GM23338 (cell line): ENCODE results near the gene ADSL. TPM values are rescaled to one million over a fixed set of nuclear protein-coding genes. Genes with fewer than 3 reads are reported as not detected.

Source experiments
- ATAC-seq: fragments of 200-7000 bp; cut with Tn5 transposase; 3 replicates; pipeline ENCODE4 v1.9.1; 2020
- DNase-seq: peaks from one replicate; pipeline ENCODE4 v3.0.0-alpha.2; 2015; ENCODE audit warnings: low spot score
- H2AFZ ChIP-seq: fragments of 200-600 bp; sonication (generic); 2 replicates; pipeline ENCODE4 v1.8.0; 2016; ENCODE audit warnings: antibody characterized with exemption, mild to moderate bottlenecking, moderate library complexity
- H3F3A ChIP-seq: fragments of 200-600 bp; sonication (generic); replicated peaks from 2 replicates; pipeline ENCODE4 v1.8.0; 2017; ENCODE audit warnings: antibody characterized with exemption, mixed run types, low read depth
- H3K27ac ChIP-seq: fragments of 200-600 bp; sonication (generic); 2 replicates; pipeline ENCODE4 v1.6.1; 2016; ENCODE audit warnings: low read depth
- H3K27me3 ChIP-seq: fragments of 200-600 bp; sonication (generic); 2 replicates; pipeline ENCODE4 v1.8.0; 2016; ENCODE audit warnings: mild to moderate bottlenecking, mixed run types, moderate library complexity; ENCODE audit not compliant: insufficient read depth
- H3K36me3 ChIP-seq: fragments of 200-600 bp; sonication (generic); 2 replicates; pipeline ENCODE4 v1.8.0; 2016; ENCODE audit warnings: mild to moderate bottlenecking; ENCODE audit not compliant: insufficient read depth
- H3K4me1 ChIP-seq: fragments of 200-600 bp; sonication (generic); 2 replicates; pipeline ENCODE4 v1.8.0; 2016; ENCODE audit warnings: mild to moderate bottlenecking, moderate library complexity; ENCODE audit not compliant: insufficient read depth
- H3K4me2 ChIP-seq: fragments of 200-600 bp; sonication (generic); 2 replicates; pipeline ENCODE4 v1.7.1; 2017; ENCODE audit warnings: mixed run types
- H3K4me3 ChIP-seq: fragments of 200-600 bp; sonication (generic); 2 replicates; pipeline ENCODE4 v1.6.1; 2016; ENCODE audit warnings: mixed run types
- H3K79me2 ChIP-seq: fragments of 200-600 bp; sonication (generic); replicated peaks from 2 replicates; pipeline ENCODE4 v1.8.0; 2017; ENCODE audit warnings: mild to moderate bottlenecking; ENCODE audit not compliant: insufficient read depth
- H3K9me2 ChIP-seq: fragments of 200-600 bp; sonication (generic); 2 replicates; pipeline ENCODE4 v1.8.0; 2017; ENCODE audit not compliant: insufficient read depth
- H4K20me1 ChIP-seq: fragments of 200-600 bp; sonication (generic); replicated peaks from 2 replicates; pipeline ENCODE4 v1.8.0; 2017; ENCODE audit warnings: mild to moderate bottlenecking; ENCODE audit not compliant: insufficient read depth
- H3K27ac Mint-ChIP-seq: 2 replicates; pipeline ENCODE4 v1.8.0; 2020; ENCODE audit warnings: inconsistent platforms, mild to moderate bottlenecking, moderate library complexity, mixed read lengths
- H3K27me3 Mint-ChIP-seq: 3 replicates; pipeline ENCODE4 v1.8.0; 2022; ENCODE audit warnings: low read depth, mild to moderate bottlenecking, moderate library complexity, mixed read lengths, inconsistent platforms; ENCODE audit not compliant: insufficient read depth, poor library complexity
- H3K36me3 Mint-ChIP-seq: 3 replicates; pipeline ENCODE4 v1.8.0; 2021; ENCODE audit warnings: low read depth, mild to moderate bottlenecking, inconsistent platforms, moderate library complexity, mixed read lengths
- H3K4me1 Mint-ChIP-seq: 3 replicates; pipeline ENCODE4 v1.8.0; 2020; ENCODE audit warnings: mild to moderate bottlenecking, inconsistent platforms, mixed read lengths
- H3K4me3 Mint-ChIP-seq: 3 replicates; pipeline ENCODE4 v1.8.0; 2021; ENCODE audit warnings: moderate library complexity, mild to moderate bottlenecking, inconsistent platforms, mixed read lengths
- H3K9me3 Mint-ChIP-seq: 3 replicates; pipeline ENCODE4 v1.8.0; 2020; ENCODE audit warnings: moderate library complexity, mild to moderate bottlenecking, inconsistent platforms, mixed read lengths
- CREB1 ChIP-seq: fragments of 250-450 bp; sonication (Bioruptor Pico); IDR thresholded peaks from 2 replicates; pipeline ENCODE4 v1.5.0; 2020; ENCODE audit warnings: low read depth, mild to moderate bottlenecking, moderate library complexity
- EZH2 ChIP-seq: fragments of 200-600 bp; sonication (generic); IDR thresholded peaks from one replicate; pipeline ENCODE4 v1.8.0; 2017; ENCODE audit warnings: antibody characterized with exemption, mild to moderate bottlenecking, low read depth; ENCODE audit not compliant: unreplicated experiment
- EZH2phosphoT487 ChIP-seq: fragments of 200-600 bp; sonication (generic); IDR thresholded peaks from one replicate; pipeline ENCODE4 v1.8.1; 2018; ENCODE audit warnings: antibody characterized with exemption; ENCODE audit not compliant: unreplicated experiment
- JUNB ChIP-seq: IDR thresholded peaks from one replicate; pipeline ENCODE4 v1.6.1; 2016; ENCODE audit warnings: antibody characterized with exemption; ENCODE audit not compliant: unreplicated experiment
- NANOG ChIP-seq: IDR thresholded peaks from 2 replicates; pipeline ENCODE4 v1.6.1; 2016; ENCODE audit warnings: antibody characterized with exemption, borderline replicate concordance
- POLR2AphosphoS5 ChIP-seq: IDR thresholded peaks from 2 replicates; pipeline ENCODE4 v1.6.1; 2016; ENCODE audit warnings: antibody characterized with exemption, low read depth
- STAT1 ChIP-seq: IDR thresholded peaks from one replicate; pipeline ENCODE4 v1.6.1; 2016; ENCODE audit warnings: antibody characterized with exemption; ENCODE audit not compliant: unreplicated experiment
- ZNF114 ChIP-seq: fragments of 250-450 bp; sonication (Bioruptor Pico); IDR thresholded peaks from 2 replicates; pipeline ENCODE4 v1.5.0; 2020; ENCODE audit warnings: mild to moderate bottlenecking, moderate library complexity
- polyA plus RNA-seq: library from polyadenylated mRNA; unstranded; fragments of >200 nt; fragmentation: Nextera tagmentation; extraction: Ambion mirVana; gene quantifications from 2 replicates; pipeline ENCODE4 v1.2.1, GENCODE V29; 2016
- total RNA-seq: library from RNA; depleted of rRNA; stranded (reverse); fragments of >200 nt; shearing (Covaris generic); gene quantifications from 2 replicates; pipeline ENCODE4 v1.2.3, GENCODE V29; 2014
- TF ChIP-seq, protein P1 (sequence below): fragments of 250-450 bp; sonication (Bioruptor Pico); IDR thresholded peaks from 2 replicates; pipeline ENCODE4 v1.5.0; 2020; ENCODE audit warnings: mild to moderate bottlenecking, moderate library complexity
- TF ChIP-seq, protein P2 (sequence below): IDR thresholded peaks from 2 replicates; pipeline ENCODE4 v1.6.1; 2016; ENCODE audit warnings: antibody characterized with exemption
- TF ChIP-seq, protein P3 (sequence below), 2 experiments: fragments of 200-600 bp in 1 of 2; sonication (generic) in 1 of 2; conservative IDR thresholded peaks; 2 replicates each; pipeline versions ENCODE4 v1.5.1 to v1.6.1; 2016 to 2017; ENCODE audit warnings: antibody characterized with exemption in 2 of 2, low read depth in 2 of 2, mild to moderate bottlenecking in 2 of 2, moderate library complexity in 1 of 2
- TF ChIP-seq, protein P4 (sequence below): IDR thresholded peaks from one replicate; pipeline ENCODE4 v1.6.1; 2018; ENCODE audit warnings: antibody characterized with exemption; ENCODE audit not compliant: unreplicated experiment

The ADSL gene
- total and polyA plus RNA-seq, 2 experiments from 2014 or later: 120 to 232 TPM

DNA sequence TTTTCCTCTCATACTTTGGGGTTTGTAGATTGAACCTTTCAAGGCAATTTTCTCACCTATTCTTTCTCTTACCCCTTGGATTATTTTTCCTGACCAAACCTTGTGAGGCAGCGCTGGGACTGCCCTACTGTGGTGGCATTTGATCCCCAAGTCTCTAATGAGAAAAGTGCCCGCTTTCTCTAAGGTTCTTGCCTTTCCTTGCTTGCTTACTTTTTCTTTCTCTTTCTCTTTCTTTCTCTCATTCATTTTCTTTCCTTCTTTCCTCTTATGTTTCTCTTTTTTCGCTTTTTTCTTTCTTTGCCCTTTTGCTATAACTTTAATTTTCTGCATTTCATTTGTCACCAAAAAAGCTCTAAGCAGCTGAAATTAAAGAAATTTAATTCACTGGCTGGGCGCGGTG is 40.7 kb upstream of the ADSL start (continued):
- TF ChIP-seq, protein P1, sequence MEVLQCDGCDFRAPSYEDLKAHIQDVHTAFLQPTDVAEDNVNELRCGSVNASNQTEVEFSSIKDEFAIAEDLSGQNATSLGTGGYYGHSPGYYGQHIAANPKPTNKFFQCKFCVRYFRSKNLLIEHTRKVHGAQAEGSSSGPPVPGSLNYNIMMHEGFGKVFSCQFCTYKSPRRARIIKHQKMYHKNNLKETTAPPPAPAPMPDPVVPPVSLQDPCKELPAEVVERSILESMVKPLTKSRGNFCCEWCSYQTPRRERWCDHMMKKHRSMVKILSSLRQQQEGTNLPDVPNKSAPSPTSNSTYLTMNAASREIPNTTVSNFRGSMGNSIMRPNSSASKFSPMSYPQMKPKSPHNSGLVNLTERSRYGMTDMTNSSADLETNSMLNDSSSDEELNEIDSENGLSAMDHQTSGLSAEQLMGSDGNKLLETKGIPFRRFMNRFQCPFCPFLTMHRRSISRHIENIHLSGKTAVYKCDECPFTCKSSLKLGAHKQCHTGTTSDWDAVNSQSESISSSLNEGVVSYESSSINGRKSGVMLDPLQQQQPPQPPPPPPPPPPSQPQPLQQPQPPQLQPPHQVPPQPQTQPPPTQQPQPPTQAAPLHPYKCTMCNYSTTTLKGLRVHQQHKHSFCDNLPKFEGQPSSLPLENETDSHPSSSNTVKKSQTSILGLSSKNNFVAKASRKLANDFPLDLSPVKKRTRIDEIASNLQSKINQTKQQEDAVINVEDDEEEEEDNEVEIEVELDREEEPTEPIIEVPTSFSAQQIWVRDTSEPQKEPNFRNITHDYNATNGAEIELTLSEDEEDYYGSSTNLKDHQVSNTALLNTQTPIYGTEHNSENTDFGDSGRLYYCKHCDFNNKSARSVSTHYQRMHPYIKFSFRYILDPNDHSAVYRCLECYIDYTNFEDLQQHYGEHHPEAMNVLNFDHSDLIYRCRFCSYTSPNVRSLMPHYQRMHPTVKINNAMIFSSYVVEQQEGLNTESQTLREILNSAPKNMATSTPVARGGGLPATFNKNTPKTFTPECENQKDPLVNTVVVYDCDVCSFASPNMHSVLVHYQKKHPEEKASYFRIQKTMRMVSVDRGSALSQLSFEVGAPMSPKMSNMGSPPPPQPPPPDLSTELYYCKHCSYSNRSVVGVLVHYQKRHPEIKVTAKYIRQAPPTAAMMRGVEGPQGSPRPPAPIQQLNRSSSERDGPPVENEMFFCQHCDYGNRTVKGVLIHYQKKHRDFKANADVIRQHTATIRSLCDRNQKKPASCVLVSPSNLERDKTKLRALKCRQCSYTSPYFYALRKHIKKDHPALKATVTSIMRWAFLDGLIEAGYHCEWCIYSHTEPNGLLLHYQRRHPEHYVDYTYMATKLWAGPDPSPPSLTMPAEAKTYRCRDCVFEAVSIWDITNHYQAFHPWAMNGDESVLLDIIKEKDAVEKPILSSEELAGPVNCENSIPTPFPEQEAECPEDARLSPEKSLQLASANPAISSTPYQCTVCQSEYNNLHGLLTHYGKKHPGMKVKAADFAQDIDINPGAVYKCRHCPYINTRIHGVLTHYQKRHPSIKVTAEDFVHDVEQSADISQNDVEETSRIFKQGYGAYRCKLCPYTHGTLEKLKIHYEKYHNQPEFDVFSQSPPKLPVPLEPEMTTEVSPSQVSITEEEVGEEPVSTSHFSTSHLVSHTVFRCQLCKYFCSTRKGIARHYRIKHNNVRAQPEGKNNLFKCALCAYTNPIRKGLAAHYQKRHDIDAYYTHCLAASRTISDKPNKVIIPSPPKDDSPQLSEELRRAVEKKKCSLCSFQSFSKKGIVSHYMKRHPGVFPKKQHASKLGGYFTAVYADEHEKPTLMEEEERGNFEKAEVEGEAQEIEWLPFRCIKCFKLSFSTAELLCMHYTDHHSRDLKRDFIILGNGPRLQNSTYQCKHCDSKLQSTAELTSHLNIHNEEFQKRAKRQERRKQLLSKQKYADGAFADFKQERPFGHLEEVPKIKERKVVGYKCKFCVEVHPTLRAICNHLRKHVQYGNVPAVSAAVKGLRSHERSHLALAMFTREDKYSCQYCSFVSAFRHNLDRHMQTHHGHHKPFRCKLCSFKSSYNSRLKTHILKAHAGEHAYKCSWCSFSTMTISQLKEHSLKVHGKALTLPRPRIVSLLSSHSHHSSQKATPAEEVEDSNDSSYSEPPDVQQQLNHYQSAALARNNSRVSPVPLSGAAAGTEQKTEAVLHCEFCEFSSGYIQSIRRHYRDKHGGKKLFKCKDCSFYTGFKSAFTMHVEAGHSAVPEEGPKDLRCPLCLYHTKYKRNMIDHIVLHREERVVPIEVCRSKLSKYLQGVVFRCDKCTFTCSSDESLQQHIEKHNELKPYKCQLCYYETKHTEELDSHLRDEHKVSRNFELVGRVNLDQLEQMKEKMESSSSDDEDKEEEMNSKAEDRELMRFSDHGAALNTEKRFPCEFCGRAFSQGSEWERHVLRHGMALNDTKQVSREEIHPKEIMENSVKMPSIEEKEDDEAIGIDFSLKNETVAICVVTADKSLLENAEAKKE (CRISPR knock-in tag): no peak
- TF ChIP-seq NANOG: no peak
- no peak for TF ChIP-seq CREB1 (CRISPR knock-in tag)
- no peak for TF ChIP-seq EZH2phosphoT487
- no peak for TF ChIP-seq JUNB
- TF ChIP-seq ZNF114 (CRISPR knock-in tag): no peak
- TF ChIP-seq EZH2: no peak
- no peak for TF ChIP-seq STAT1

DNA sequence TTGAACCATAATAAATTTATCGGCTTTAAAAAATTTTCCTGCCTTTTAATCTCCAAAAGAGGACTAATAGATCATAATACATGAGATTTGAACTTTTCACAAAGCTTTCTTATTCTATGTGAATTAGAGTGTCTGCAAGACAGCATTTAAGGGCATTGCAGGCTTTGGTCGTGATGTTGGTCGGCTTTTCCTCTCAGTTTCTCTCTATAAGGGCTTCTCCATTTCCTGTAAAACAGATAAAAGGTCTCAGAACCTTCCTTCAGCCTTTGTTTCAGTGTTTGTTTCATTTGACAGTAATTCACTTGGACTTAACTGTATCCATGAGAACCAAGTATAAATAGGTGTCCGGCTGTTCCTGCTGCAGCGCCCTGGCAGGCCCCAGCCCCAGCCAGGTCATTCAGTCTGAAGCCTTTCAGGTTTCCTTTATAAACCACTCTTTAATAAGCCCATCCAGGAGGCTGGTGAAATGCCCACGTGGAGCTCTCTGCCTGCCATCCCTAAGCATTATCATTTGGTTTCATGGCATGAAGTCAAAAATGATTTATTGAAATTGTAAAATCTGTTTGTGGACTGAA is 37.2 kb upstream of the ADSL start:
- Histone ChIP-seq H3K4me3 (no peak overlapping the region), H3K27ac (no peak overlapping the region), H3K4me2 (no peak overlapping the region), H2AFZ (no peak overlapping the region), H3F3A (no peaks in the 10 kb centered on the region; the same call in 1 of the 2 replicates), H3K79me2 (no peaks in the 10 kb centered on the region), H3K9me2 (no peaks in the 10 kb centered on the region), H4K20me1 (peaks cover 17% of the 10 kb centered on the region), H3K4me1 (no peaks in the 10 kb centered on the region), H3K36me3 (peaks cover 38% of the 10 kb centered on the region), H3K27me3 (no peaks in the 10 kb centered on the region)
- Mint-ChIP-seq H3K27me3 (peaks cover 2% of the 10 kb centered on the region), H3K9me3 (no peaks in the 10 kb centered on the region), H3K36me3 (peaks cover 70% of the 10 kb centered on the region), H3K27ac (no peak overlapping the region), H3K4me1 (no peaks in the 10 kb centered on the region), H3K4me3 (no peak overlapping the region)
- ATAC-seq (no peak), DNase-seq (no peak)
- TF ChIP-seq CREB1 (CRISPR knock-in tag) (no peak), STAT1 (no peak), POLR2AphosphoS5 (no peak), EZH2 (no peak), ZNF114 (CRISPR knock-in tag) (no peak)
- TF ChIP-seq, protein P2, sequence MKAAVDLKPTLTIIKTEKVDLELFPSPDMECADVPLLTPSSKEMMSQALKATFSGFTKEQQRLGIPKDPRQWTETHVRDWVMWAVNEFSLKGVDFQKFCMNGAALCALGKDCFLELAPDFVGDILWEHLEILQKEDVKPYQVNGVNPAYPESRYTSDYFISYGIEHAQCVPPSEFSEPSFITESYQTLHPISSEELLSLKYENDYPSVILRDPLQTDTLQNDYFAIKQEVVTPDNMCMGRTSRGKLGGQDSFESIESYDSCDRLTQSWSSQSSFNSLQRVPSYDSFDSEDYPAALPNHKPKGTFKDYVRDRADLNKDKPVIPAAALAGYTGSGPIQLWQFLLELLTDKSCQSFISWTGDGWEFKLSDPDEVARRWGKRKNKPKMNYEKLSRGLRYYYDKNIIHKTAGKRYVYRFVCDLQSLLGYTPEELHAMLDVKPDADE: no peak
- TF ChIP-seq, protein P3, sequence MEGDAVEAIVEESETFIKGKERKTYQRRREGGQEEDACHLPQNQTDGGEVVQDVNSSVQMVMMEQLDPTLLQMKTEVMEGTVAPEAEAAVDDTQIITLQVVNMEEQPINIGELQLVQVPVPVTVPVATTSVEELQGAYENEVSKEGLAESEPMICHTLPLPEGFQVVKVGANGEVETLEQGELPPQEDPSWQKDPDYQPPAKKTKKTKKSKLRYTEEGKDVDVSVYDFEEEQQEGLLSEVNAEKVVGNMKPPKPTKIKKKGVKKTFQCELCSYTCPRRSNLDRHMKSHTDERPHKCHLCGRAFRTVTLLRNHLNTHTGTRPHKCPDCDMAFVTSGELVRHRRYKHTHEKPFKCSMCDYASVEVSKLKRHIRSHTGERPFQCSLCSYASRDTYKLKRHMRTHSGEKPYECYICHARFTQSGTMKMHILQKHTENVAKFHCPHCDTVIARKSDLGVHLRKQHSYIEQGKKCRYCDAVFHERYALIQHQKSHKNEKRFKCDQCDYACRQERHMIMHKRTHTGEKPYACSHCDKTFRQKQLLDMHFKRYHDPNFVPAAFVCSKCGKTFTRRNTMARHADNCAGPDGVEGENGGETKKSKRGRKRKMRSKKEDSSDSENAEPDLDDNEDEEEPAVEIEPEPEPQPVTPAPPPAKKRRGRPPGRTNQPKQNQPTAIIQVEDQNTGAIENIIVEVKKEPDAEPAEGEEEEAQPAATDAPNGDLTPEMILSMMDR (conservative IDR thresholded peaks at IDR 0.05; ENCODE audit: low read depth in 2 of 2): no peak
- TF ChIP-seq, protein P4, sequence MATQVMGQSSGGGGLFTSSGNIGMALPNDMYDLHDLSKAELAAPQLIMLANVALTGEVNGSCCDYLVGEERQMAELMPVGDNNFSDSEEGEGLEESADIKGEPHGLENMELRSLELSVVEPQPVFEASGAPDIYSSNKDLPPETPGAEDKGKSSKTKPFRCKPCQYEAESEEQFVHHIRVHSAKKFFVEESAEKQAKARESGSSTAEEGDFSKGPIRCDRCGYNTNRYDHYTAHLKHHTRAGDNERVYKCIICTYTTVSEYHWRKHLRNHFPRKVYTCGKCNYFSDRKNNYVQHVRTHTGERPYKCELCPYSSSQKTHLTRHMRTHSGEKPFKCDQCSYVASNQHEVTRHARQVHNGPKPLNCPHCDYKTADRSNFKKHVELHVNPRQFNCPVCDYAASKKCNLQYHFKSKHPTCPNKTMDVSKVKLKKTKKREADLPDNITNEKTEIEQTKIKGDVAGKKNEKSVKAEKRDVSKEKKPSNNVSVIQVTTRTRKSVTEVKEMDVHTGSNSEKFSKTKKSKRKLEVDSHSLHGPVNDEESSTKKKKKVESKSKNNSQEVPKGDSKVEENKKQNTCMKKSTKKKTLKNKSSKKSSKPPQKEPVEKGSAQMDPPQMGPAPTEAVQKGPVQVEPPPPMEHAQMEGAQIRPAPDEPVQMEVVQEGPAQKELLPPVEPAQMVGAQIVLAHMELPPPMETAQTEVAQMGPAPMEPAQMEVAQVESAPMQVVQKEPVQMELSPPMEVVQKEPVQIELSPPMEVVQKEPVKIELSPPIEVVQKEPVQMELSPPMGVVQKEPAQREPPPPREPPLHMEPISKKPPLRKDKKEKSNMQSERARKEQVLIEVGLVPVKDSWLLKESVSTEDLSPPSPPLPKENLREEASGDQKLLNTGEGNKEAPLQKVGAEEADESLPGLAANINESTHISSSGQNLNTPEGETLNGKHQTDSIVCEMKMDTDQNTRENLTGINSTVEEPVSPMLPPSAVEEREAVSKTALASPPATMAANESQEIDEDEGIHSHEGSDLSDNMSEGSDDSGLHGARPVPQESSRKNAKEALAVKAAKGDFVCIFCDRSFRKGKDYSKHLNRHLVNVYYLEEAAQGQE: no peak
